GM19099 (cell line): ENCODE data around the gene PRRX1.

Experiments used
- POLR2A ChIP-seq: IDR thresholded peaks from 3 replicates; pipeline ENCODE4 v1.6.1; 2011; ENCODE audit warnings: low read depth; ENCODE audit not compliant: insufficient read length; ENCODE audit errors: extremely low read depth

The PRRX1 gene

DNA sequence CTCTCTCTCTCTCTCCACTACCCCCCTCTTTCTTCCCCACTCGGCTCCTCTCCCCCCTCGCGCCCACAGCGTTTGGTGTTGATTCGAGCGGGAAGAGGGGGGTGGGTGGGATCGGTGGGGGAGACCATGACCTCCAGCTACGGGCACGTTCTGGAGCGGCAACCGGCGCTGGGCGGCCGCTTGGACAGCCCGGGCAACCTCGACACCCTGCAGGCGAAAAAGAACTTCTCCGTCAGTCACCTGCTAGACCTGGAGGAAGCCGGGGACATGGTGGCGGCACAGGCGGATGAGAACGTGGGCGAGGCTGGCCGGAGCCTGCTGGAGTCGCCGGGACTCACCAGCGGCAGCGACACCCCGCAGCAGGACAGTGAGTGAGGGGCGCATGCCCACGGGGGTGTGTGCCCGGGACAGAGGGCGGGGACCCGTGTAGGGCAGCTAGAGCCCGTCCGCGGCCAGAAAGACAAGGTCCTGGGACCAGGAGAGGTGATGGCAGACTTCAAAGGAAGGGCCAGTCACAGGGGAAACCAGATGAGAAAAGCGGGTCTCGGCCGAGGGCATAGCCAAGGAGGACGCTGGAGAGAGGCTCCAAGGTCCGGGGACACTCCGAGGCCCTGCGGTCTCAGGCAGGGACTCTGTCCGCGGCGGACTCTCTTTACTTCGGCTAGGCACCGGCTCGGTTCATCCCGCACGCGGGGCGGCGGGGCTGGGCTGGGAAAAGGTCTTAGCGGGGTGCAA lies at the start of gene PRRX1:
PRRX1 (plus strand) TSS at position 39 of the 735 bp plus-strand sequence; CDS start at position 127, 88 bp downstream.
- no peak for TF ChIP-seq POLR2A

- TF ChIP-seq POLR2A: no peak
Observed at GRCh38 chr1:170617591-170618330, 46.2 kb upstream of the PRRX1 start.

GRCh38 chr1:170618421-170618820 lies 45.5 kb upstream of the PRRX1 start:
- TF ChIP-seq POLR2A: no peak

DNA sequence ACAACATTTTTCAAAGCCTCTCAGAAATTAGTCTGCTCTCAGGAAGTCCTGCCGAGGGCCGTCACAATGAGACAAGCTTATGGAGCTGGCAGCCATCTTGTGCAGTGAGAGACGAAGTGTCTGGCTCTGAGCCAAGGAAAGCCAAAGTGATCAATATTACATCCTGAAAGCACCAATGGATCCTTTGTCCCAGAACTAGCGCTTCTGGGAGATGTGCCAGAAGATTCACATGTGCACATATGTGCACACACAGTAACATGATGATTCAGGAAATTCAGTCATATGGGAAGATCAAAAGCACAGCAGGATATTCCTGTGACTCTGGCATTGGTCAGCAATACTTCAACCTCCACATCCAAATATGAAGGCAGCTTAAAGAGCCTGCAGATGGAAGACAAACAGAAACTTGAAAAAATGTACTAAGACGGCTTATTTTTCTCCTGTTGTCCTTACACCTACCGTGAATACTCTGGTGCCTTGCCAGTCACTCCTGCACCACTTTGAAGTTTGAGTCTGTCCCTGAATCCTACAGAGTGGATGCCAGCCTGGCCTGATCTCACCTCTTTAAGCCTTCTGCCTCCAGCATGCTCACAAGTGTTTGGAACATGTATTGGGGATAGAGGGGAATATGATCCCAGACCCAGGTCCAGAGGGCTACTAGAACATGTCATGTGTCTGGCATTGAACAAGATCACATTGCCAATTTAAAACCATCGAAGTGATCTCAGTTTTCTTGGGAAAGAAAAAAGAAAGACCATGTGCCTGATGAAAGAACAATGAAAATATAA lies 44.5 kb upstream of the PRRX1 start:
- TF ChIP-seq POLR2A: no peak

DNA sequence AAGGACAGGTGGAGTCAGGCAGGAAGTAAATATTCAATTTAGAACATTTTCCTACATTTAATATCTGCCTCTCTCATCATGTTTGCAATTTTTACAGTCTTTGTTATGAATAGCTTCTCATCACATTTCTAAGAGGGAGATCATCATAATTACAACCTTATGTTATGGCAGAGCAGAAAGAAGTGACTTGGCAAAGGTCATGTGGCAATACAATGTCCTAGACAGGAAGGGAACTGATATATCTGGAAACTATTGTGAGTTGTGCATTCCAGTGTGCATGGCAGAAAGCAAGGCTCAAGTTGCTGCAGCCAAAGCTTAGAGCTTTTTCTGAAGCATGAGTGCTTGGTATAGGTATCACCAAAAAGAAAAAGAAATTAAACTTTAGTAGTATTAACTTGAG lies 43.8 kb upstream of the PRRX1 start:
- TF ChIP-seq POLR2A: no peak

- no peak for TF ChIP-seq POLR2A
Observed at GRCh38 chr1:170623171-170623570, 40.8 kb upstream of the PRRX1 start.

DNA sequence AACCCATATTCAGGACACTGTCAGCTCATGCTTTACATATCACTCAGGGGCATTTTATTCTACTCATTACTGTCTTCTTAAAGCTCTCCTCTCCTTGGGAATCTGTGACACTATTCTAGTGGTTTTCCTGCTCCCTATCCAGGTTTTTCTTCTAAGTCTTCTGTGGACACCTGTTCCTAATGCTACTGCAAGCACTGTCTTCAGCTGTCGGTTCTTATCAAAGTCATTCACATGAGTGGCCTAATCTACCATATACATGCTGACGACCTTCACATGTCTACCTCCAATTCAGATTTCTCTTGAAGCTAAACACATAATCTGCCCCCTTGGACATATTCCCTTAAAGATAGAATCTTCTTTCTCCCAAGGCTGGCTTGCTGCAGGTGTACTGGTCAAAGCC lies 39.8 kb upstream of the PRRX1 start:
- TF ChIP-seq POLR2A: no peak

GRCh38 chr1:170630977-170631376 lies 33.0 kb upstream of the PRRX1 start:
- no peak for TF ChIP-seq POLR2A

- TF ChIP-seq POLR2A: no peak
Observed at GRCh38 chr1:170634293-170634692, 29.6 kb upstream of the PRRX1 start.

GRCh38 chr1:170634824-170635410 lies 29.0 kb upstream of the PRRX1 start:
- no peak for TF ChIP-seq POLR2A

- TF ChIP-seq POLR2A: no peak
Observed at GRCh38 chr1:170640581-170640980, 23.4 kb upstream of the PRRX1 start.

DNA sequence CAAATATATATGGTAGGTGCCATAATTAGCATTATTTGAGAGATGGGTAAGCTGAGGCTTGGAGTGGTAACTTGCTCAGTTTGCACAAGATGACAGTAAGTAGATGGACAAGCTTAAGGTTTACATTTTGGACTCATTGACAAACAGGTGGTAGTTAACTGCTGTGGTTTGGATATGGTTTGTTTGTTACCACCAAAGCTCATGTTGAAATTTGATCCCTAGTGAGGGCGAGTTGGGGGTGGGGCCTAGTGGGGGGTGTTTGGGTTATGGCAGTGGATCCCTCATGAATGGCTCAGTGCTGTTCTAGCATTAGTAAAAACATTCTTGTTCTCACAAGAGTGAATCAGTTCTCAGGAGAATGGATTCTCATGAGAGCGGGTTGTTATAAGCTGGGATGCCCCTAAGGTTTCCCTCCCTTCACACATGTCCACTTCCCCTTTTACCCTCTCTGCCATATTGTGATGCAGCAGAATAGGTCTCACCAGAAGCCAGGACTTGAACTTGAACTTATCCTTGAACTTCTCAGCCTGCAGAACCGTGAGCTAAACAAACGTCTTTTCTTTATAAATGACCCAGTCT lies 6.6 kb upstream of the PRRX1 start:
- no peak for TF ChIP-seq POLR2A

DNA sequence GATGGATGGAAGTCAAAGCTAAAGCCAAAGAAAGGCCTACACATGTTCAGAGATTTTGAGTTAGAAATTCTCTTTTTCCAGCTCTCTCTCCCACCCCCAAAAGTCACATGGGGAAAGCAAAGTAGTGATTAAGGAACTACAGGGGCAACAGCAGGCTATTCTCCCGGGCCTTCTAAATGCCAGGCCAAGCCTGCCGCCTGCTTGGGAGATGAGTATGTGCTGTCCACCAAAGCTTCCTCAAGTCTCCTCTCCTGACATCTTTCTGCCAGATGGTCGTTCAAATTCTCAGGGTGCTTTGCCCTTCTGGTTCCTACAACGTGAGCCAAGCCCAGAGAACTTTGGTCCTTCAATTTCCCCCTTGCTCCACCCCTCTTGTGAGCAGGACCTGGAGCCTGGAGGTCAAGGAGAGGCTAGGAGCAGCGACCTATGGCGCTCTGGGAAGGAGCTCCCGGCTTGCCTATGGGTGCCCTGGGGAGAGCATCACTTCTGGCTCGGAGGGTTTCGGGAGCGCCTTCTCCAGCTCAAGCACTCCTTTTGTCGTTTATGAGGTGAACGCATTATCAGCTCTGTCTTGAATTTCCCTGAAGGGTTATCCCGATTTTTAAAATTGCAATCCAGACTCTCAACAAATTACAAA lies 4.4 kb upstream of the PRRX1 start:
- no peak for TF ChIP-seq POLR2A

- TF ChIP-seq POLR2A: no peak
Observed at GRCh38 chr1:170660281-170660713, 3.6 kb upstream of the PRRX1 start.
